Retinal pigment epithelial cell (primary cell): ENCODE measurements around the gene FTO.

Experiments used
- DNase-seq: peaks from one replicate; pipeline ENCODE4 v3.0.0-alpha.2; 2010; ENCODE audit warnings: low read depth
- H3K4me3 ChIP-seq: 2 replicates; pipeline ENCODE4 v1.5.1; 2011; ENCODE audit warnings: mild to moderate bottlenecking, low read length, control low read depth, moderate library complexity
- CTCF ChIP-seq: conservative IDR thresholded peaks from 2 replicates; pipeline ENCODE4 v1.5.1; 2011; ENCODE audit warnings: low read depth, low read length, control low read depth, inconsistent platforms

FTO gene

DNA sequence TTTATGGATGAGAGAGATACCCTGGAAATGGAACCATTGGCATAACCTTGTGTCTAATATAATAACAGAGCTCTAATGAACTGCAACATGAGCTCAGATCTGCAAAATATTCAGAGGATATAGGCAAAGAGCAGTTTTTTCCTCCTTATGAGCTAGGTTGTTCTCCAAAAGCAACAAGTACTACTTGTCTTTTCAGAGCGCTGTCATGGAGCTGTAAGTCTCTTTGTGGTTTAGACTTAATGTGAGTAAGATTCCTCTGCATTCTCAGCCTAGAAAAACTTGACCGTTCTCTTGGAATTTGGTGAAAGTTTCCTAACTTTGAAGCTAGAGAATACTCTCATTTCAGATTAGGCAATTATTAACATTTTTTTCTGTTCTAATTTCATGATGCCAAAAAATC is 85.2 kb downstream of the FTO start:
- no peak overlapping the region for H3K4me3 ChIP-seq
- no peak for TF ChIP-seq CTCF
- peak; percentile 48 for DNase-seq

- peak; percentile 54 for DNase-seq
- H3K4me3 ChIP-seq = no peak overlapping the region
- TF ChIP-seq CTCF = no peak
Measured at GRCh38 chr16:53792161-53792951, 88.4 kb downstream of the FTO start.

DNA sequence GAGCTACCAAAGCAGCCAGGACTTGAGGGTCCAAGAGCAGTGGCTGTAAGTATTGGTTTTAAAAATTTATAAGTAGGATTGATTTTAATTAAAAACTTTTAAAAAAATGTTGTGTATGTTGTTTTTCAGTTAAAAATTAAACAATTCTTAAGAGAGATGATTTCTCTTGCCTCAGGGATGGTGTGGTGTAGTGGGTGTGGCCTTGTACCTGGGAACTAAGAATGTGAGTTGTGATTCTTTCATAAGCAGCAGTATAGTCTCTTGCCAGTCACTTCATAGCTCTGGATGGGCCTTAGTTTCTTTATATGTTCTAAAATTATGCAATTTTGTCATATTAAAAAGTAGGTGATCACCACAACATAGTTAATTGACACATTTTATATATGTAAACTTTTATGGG is 99.5 kb downstream of the FTO start:
- DNase-seq = no peak
- H3K4me3 ChIP-seq = no peak overlapping the region
- TF ChIP-seq CTCF = no peak

GRCh38 chr16:53803998-53804397 is 100.0 kb downstream of the FTO start:
- TF ChIP-seq CTCF = no peak
- no peak overlapping the region for H3K4me3 ChIP-seq
- DNase-seq = no peak

DNA sequence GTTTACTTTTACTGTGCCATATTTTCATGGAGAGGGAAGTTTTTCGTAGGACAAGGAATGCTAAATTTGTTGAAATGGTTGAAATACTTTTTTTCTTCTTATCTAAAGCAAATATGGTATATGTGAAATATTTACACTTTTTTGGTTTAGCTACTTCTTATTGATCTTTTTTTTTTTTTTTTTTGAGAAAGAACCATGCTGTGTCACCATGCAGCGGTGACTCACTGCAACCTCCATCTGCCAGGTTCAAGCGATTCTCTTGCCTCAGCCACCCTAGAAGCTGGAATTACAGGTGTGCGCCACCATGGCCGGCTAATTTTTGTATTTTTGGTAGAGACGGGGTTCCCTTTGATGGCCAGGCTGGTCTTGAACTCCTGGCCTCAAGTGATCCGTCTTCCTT is 100.5 kb downstream of the FTO start:
- no peak for TF ChIP-seq CTCF
- H3K4me3 ChIP-seq = no peak overlapping the region
- DNase-seq = no peak

- H3K4me3 ChIP-seq = no peak overlapping the region
- DNase-seq = no peak
- no peak for TF ChIP-seq CTCF
Measured at GRCh38 chr16:53805113-53805512, 101.2 kb downstream of the FTO start.

- no peak for TF ChIP-seq CTCF
- H3K4me3 ChIP-seq = no peak overlapping the region
- DNase-seq = no peak
Measured at GRCh38 chr16:53805752-53806151, 101.8 kb downstream of the FTO start.
